Measurements from ENCODE around the gene ISL2.

Gene ISL2

DNA sequence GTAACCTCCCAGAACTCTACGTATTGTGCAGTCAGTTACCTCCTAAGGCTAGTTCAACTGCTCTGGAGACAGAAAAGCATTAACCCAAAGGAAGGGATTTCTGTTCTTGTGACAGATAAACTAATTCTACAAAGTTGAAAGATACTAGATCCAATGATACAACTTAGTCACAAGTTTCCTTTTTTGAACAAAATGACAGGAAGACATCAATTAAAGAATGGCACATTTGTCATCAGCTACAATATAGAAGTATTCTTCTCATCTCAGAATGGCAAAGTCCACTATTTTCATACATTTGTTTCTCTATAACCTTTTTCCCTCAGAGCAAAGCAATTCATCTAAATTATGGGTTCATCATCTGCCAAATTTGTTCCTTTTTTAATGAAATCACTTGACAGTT is 43.7 kb downstream of the ISL2 start:
- no peak for DNase-seq

DNA sequence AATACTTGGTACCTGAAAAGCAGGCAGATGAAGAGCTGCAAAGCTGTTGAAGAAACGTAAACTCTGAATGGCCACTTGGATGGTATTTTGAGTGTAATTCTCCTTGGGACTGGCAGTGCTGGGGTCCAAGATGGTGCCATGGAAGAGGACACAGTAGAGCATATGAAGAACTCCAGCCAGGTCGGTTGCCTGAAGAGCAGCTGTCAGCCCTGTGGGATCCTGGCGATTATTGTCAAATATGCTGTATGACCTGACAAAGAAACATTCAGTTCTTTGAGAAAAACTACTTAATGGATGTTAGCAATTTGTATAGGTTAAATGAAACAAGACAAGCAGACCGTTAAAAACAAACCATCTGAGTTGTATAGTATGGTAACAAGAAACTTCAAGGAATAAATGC is 44.8 kb downstream of the ISL2 start:
- DNase-seq = no peak

DNA sequence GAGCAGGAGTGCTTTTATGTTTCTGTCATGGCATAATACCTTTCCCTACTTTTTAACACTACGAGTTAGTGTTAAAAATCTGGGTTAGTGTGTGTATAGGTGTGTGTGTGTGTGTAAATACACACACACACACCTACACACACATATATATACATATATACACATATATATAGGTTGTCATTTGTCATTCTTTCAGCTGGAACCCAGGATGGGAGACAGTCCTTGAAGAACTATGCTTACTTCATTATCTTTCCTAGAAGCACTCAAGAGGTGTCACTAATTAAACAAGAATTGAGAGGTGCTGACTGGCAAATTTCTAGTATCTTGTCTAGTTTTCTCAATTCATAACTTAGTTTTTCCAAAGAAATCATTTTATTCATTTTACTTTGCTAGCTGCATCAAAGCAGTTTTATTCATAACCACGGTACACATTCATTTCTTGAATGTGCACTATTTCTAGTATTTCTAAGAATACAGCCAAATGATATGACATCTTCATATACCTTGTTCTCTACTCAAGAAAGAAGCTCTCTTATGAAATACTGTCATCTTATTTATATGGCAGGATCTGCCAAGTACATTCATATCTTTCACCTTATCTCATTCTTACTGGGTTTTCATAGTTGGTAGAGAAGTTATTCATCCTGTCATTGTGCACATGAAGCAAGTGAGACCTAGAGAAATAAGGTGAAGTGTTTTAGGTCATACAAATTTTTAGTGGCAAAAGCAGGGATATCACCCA is 46.6 kb downstream of the ISL2 start:
- no peak for DNase-seq

- no peak for DNase-seq
These were observed 47.8 kb downstream of the ISL2 start for GRCh38 chr15:76384409-76384808.

GRCh38 chr15:76386178-76386577 is 49.6 kb downstream of the ISL2 start:
- no peak for DNase-seq

DNA sequence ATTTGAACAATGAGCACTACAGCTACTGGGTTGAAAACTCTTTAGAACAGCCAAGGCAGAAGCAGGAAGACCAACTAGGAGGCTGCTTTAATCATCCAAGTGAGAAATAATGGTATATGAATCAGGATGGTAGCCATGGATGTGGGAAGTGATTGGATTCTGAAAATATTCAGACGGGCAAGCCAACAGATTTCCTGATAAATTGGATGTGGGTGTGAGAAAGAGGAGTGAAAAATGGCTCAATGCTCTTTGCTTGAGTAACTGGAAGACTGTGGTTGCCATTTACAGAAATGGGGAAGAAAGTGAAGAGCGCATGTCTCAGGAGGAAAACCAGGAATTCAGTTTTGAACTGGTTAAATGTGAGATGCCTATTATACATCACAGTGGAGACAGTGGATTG is 50.4 kb downstream of the ISL2 start:
- DNase-seq = no peak

DNA sequence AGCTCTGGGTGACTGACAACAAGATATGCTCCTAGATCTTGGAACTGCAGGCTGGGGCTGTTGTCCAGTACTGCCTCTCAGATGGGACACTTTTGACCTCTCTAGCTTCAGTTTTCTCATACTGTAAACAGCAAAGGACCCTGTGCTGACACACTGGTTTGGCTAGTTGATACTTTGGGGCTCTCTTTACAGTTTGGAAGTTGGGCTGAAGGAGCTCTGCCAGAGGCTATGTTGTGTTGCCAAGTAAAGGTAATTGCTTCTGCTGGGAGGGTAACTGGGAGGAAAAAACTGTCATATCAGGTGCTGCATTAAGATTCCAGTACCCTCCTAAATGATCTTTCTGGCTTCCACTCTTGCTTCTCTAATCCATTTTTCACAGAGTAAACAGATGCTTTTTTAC is 54.0 kb downstream of the ISL2 start:
- no peak for DNase-seq

DNA sequence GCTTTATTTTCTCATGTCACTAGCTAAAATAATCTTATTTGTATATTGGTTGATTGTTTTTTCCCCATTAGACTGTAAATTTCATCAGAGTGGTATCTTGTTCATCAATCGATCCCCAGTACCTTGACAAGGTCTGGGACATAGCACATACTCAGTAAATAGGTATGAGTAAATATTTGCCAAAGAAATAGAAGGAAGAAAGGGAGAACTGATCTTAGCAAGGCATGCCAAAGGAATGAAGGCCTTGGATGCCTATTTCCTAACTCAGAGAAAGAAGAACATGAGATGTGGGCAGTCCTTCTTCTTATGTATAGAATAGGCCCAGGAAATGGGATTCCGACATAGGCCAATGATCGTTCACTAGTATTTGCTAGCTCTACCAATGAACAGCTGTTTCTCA is 54.7 kb downstream of the ISL2 start:
- DNase-seq = no peak

DNA sequence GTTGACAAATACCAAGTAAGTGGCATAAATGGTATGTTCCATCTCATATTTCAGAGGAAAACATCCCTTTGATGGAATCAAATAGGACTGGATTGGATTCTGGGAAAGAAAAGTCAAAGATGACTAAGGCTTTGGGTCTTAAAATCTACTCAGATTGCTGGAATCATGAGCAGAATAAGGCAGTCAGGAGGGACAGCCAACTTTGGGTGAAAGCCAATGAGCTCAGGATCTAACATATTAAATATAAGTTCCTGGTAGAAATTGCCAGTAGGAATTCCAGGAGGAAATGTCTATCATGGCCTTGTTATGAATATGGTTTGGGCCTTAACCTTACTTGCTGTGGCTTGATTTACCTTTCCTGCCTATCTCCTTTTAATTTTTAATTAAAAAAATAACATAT is 55.3 kb downstream of the ISL2 start:
- DNase-seq = no peak
